Measurements from ENCODE around the gene MVP.

Gene MVP

DNA sequence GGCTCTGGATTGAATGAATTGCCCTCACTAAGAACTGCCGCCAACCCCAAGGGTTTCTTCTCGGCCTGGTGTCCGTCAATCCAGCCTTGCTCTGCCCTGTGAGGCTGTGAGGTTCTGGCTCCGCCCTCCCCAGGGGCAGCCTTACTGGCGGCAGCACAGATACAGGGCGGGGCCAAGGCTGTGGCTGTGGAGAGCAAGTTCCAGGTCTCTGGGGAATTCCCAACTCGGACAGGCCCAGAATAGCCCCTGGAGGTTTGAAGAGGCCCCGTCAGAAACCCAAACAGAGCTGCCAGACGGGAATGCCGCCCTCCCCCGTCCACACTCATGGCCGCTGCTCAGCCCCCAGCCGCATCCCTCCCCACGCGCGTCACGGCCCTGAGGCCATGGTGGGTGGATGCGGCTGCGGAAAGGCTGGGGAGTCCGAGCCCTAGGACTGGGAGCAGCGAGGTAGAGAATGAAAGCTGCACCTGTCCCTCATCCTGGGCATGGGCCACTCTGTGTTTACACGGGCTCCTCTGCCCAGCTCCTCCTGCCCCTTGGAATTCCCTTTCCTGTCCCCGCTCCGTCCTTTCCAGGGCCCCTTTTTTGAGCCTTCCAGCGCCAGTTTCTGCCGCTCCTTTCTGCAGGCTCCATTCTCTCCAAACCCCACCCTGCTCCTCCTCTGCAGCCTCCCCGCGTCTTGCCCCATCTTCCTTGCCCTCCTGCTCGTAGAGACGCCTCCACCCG, 8.9 kb upstream of the MVP start:
- peaks cover 80% of the 10 kb centered on the region for H3K4me1 ChIP-seq (ENCODE audit: control insufficient read depth, insufficient read depth, low read length)
- no peaks in the 10 kb centered on the region for H3K27me3 ChIP-seq (ENCODE audit: control insufficient read depth in 1 of 2, insufficient read depth in 2 of 2, low read length in 2 of 2)
- H3K9ac ChIP-seq (ENCODE audit: low read length in 2 of 2): peak overlapping the region; percentile 63 to 78
- peak overlapping the region; percentile 92 for H3K27ac ChIP-seq (ENCODE audit: low read length)
- peak overlapping the region; percentile 82 to 83 for H3K4me3 ChIP-seq (ENCODE audit: low read length in 2 of 2)
- H3K36me3 ChIP-seq (ENCODE audit: control insufficient read depth in 2 of 2, insufficient read depth in 2 of 2, low read length in 2 of 2): no peaks in the 10 kb centered on the region
- H3K9me3 ChIP-seq (ENCODE audit: control insufficient read depth in 2 of 2, low read length in 2 of 2): no peaks in the 10 kb centered on the region

DNA sequence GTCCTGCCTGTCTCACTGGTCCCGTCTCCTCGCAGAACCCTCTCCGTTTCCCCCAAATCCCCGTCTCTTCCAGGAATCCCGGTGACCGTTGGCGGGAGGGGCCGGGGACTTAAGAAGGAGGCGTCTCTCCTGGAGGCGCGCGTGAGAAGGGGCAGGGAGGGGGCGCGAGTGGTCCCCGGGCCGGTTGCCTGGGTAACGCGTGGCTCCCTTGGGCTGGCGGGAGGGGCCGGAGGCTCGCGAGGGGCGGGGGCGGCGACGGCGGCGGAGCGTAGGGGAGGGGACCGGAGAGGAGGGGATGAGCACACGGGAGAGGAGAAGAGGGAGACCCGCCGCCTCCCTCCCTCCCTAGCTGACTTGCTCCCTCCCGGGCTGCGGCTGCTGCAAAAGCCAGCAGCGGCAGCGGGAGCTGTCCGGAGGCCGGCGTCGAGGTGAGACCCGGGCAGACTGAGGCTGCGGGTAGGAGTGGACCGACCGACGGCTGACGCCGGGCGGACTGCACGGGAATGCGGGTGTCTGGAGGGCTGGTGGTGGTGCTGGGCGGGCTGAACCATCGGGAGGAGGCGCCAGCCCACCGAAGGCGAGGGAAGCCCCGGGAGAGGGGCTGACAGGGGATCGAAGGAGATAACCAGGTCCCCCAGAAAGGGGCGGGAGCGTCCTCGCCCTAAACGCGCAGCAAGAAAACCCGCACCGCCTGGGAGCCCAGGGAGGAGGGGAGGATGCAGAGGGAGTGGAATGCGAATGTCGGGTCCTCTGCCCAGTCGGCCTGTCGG, 8.2 kb upstream of the MVP start, which contains the start of gene PRRT2:
Gene PRRT2, plus strand, starts transcription at position 298 of the 770 bp plus-strand sequence. CDS start 862 bp downstream, outside the sequence.
- Histone ChIP-seq H3K9me3 (ENCODE audit: control insufficient read depth in 2 of 2, low read length in 2 of 2) (no peaks in the 10 kb centered on the region), H3K9ac (ENCODE audit: low read length in 2 of 2) (peak within 1 kb of the TSS; percentile 63 to 80), H3K36me3 (ENCODE audit: control insufficient read depth in 2 of 2, insufficient read depth in 2 of 2, low read length in 2 of 2) (no peaks in the 10 kb centered on the region), H3K4me3 (ENCODE audit: low read length in 2 of 2) (peak within 1 kb of the TSS; percentile 82 to 83), H3K4me1 (ENCODE audit: control insufficient read depth, insufficient read depth, low read length) (peaks cover 86% of the 10 kb centered on the region), H3K27ac (ENCODE audit: low read length) (peak within 1 kb of the TSS; percentile 92), H3K27me3 (ENCODE audit: control insufficient read depth in 1 of 2, insufficient read depth in 2 of 2, low read length in 2 of 2) (no peaks in the 10 kb centered on the region)

DNA sequence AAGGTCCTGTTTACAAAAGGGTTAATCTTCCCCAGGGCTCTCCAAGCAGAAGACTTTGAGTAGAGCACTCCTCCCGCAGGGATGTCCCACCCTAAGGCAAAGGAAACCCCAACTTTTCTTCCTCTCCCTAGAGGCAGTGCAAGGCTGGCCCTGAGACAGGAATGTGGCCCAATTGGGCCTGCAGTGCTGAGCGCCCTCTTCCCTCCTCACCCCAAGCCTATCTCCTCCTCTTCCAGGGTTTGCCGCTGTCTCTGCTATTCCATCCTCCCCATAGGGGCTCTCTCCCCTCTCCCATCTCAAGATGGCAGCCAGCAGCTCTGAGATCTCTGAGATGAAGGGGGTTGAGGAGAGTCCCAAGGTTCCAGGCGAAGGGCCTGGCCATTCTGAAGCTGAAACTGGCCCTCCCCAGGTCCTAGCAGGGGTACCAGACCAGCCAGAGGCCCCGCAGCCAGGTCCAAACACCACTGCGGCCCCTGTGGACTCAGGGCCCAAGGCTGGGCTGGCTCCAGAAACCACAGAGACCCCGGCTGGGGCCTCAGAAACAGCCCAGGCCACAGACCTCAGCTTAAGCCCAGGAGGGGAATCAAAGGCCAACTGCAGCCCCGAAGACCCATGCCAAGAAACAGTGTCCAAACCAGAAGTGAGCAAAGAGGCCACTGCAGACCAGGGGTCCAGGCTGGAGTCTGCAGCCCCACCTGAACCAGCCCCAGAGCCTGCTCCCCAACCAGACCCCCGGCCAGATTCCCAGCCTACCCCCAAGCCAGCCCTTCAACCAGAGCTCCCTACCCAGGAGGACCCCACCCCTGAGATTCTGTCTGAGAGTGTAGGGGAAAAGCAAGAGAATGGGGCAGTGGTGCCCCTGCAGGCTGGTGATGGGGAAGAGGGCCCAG, 7.3 kb upstream of the MVP start:
- Histone ChIP-seq H3K9ac (ENCODE audit: low read length in 2 of 2) (peak overlapping the region; percentile 63 to 80), H3K27me3 (ENCODE audit: control insufficient read depth in 1 of 2, insufficient read depth in 2 of 2, low read length in 2 of 2) (no peaks in the 10 kb centered on the region), H3K9me3 (ENCODE audit: control insufficient read depth in 2 of 2, low read length in 2 of 2) (no peaks in the 10 kb centered on the region), H3K27ac (ENCODE audit: low read length) (peak overlapping the region; percentile 92), H3K4me1 (ENCODE audit: control insufficient read depth, insufficient read depth, low read length) (peaks cover 81% of the 10 kb centered on the region), H3K36me3 (ENCODE audit: control insufficient read depth in 2 of 2, insufficient read depth in 2 of 2, low read length in 2 of 2) (peaks cover 0 to under 1% of the 10 kb centered on the region in 2 donors), H3K4me3 (ENCODE audit: low read length in 2 of 2) (peak overlapping the region; percentile 82 to 83)

DNA sequence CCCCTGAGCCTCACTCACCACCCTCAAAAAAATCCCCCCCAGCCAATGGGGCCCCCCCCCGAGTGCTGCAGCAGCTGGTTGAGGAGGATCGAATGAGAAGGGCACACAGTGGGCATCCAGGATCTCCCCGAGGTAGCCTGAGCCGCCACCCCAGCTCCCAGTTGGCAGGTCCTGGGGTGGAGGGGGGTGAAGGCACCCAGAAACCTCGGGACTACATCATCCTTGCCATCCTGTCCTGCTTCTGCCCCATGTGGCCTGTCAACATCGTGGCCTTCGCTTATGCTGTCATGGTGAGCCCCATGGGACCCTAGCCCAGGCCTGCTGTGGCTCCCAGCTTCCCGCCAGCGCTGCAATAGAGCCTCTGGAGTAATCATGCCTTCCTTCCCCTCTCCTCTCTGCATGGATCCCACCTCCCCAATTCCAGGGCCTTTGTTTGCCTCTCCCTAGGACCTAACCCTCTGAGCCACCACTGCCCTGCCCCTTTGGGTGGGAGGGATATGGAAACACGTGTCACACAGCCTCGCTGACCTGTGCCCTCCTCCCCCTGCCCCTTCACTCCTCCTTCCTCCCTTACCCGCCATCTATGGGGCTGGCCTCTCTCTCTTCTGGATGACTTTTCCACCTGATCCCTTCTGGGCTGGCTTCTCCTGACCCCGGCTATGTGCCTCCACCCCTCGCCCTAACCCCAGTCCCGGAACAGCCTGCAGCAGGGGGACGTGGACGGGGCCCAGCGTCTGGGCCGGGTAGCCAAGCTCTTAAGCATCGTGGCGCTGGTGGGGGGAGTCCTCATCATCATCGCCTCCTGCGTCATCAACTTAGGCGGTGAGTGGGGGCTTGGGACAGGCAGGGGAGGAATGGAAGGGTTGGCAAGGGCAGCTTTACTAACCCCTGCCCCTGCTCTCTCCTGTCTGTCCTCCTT, 6.4 kb upstream of the MVP start:
- no peak overlapping the region for H3K9ac ChIP-seq (ENCODE audit: low read length in 2 of 2)
- peak overlapping the region; percentile 92 for H3K27ac ChIP-seq (ENCODE audit: low read length)
- peaks cover 73% of the 10 kb centered on the region for H3K4me1 ChIP-seq (ENCODE audit: control insufficient read depth, insufficient read depth, low read length)
- peak overlapping the region; percentile 26 to 40 for H3K4me3 ChIP-seq (ENCODE audit: low read length in 2 of 2)
- no peaks in the 10 kb centered on the region for H3K27me3 ChIP-seq (ENCODE audit: control insufficient read depth in 1 of 2, insufficient read depth in 2 of 2, low read length in 2 of 2)
- peaks cover 0 to 2% of the 10 kb centered on the region in 2 donors for H3K36me3 ChIP-seq (ENCODE audit: control insufficient read depth in 2 of 2, insufficient read depth in 2 of 2, low read length in 2 of 2)
- H3K9me3 ChIP-seq (ENCODE audit: control insufficient read depth in 2 of 2, low read length in 2 of 2): no peaks in the 10 kb centered on the region

DNA sequence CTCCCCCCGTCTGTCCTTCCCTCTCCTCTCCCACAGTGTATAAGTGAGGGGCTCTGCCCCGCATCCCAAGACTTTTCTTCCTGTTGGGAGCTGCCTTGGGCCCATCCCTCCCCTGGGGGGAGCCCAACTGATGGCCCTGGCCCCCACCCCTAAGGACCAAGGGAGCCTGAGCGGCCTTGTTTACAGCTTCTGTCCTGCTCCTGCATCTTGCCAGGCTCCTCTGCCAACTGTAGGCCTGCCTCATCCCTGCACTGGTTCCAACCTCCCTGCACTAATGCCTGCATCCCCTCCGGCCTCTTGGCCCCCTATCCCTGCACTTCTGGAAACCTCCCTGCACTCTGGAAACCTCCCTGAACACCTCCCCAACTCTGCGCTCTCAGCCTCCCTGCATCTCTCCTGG, 5.7 kb upstream of the MVP start:
- no peaks in the 10 kb centered on the region for H3K9me3 ChIP-seq (ENCODE audit: control insufficient read depth in 2 of 2, low read length in 2 of 2)

DNA sequence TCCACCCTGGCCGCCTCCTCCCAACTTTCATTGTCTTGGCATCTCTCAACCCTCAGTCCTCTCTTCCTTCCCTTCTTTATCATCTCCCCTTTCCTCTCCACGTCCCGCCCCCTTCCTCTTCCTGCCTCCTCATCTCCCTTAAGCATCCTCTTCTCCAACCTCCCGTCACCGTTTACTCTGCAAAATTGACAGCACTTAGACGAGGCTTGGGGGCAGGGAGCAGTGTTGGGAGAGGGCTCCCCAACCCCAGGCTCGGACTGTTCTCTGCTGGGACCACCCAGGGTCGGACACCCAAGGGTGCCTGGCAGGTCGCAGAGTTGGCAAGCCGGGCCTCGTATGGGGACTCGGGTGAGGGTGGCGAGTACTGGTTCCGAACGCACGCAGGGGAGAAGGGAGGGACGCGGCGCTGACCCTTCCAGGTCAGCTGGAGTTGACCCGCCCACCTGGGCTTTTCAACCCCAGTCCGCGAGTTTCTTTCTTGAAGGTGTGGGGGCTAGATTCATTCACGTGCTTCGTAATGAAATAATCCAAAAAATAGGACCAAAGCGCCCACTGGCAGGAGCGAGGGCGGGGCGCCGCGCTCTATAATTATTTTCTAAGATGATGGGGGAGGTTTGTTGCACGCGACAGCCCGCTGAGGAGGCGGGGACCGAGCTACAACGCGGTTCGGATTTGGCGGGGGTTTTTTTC, 5.1 kb upstream of the MVP start:
- Histone ChIP-seq H3K4me1 (ENCODE audit: control insufficient read depth, insufficient read depth, low read length) (peaks cover 69% of the 10 kb centered on the region), H3K9ac (ENCODE audit: low read length in 2 of 2) (peak overlapping the region; percentile 34 to 58), H3K4me3 (ENCODE audit: low read length in 2 of 2) (peak overlapping the region; percentile 55 to 88), H3K27me3 (ENCODE audit: control insufficient read depth in 1 of 2, insufficient read depth in 2 of 2, low read length in 2 of 2) (no peaks in the 10 kb centered on the region), H3K27ac (ENCODE audit: low read length) (peak overlapping the region; percentile 92), H3K36me3 (ENCODE audit: control insufficient read depth in 2 of 2, insufficient read depth in 2 of 2, low read length in 2 of 2) (peaks cover 2 to 7% of the 10 kb centered on the region in 2 donors), H3K9me3 (ENCODE audit: control insufficient read depth in 2 of 2, low read length in 2 of 2) (no peaks in the 10 kb centered on the region)

More for the DNA sequence above, 5.7 kb upstream of the MVP start:
- Histone ChIP-seq H3K27ac (ENCODE audit: low read length) (peak overlapping the region; percentile 92), H3K36me3 (ENCODE audit: control insufficient read depth in 2 of 2, insufficient read depth in 2 of 2, low read length in 2 of 2) (peaks cover 2 to 6% of the 10 kb centered on the region in 2 donors), H3K4me1 (ENCODE audit: control insufficient read depth, insufficient read depth, low read length) (peaks cover 71% of the 10 kb centered on the region), H3K27me3 (ENCODE audit: control insufficient read depth in 1 of 2, insufficient read depth in 2 of 2, low read length in 2 of 2) (no peaks in the 10 kb centered on the region), H3K9ac (ENCODE audit: low read length in 2 of 2) (no peak overlapping the region), H3K4me3 (ENCODE audit: low read length in 2 of 2) (peak overlapping the region; percentile 55 to 88)

DNA sequence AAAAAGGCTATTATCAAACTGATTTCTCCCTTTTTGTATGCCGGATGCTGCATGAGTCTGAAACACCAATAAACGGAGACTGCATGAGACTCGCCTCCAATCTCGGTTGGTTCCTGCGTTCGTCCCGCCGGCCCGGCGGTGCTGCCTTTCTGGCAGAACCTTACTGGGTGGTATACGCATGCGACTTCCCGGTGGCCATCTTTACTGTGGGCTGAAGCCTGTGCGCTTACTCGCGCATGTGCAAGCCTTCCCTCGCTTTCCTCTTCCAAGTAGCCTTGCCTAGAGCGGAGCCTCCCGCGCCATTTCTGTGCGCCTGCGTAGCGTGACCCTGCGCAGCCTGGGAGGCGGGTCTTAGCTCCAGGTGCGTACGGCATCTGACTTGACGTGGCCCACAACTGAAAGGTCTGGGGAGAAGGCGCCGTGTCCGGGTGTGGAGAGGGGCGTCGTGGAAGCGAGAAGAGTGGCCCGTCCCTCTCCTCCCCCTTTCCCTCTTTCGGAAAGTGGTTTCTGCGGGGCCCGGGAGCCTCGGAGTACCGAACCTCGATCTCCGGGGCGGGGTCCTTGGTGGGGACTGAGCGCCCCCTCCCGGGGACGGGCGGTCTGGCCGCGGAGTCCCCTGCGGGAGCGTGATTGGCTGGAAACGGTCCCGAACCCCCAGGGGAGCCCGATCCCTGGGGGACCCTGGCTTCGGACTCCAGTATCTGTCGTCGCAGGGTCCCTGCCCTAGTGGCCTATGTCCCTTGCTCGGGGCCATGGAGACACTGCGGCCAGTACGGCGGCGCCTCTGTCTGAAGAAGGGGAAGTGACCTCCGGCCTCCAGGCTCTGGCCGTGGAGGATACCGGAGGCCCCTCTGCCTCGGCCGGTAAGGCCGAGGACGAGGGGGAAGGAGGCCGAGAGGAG, 4.2 kb upstream of the MVP start, which contains the start of gene PAGR1:
Gene PAGR1, plus strand, starts transcription at position 360 of the 901 bp plus-strand sequence. Its CDS starts 374 bp downstream, at position 734.
- H3K4me1 ChIP-seq (ENCODE audit: control insufficient read depth, insufficient read depth, low read length): peaks cover 68% of the 10 kb centered on the region
- H3K9me3 ChIP-seq (ENCODE audit: control insufficient read depth in 2 of 2, low read length in 2 of 2): no peaks in the 10 kb centered on the region
- H3K4me3 ChIP-seq (ENCODE audit: low read length in 2 of 2): peak within 1 kb of the TSS; percentile 76 to 88
- peaks cover 2 to 7% of the 10 kb centered on the region in 2 donors for H3K36me3 ChIP-seq (ENCODE audit: control insufficient read depth in 2 of 2, insufficient read depth in 2 of 2, low read length in 2 of 2)
- peak within 1 kb of the TSS; percentile 92 for H3K27ac ChIP-seq (ENCODE audit: low read length)
- H3K9ac ChIP-seq (ENCODE audit: low read length in 2 of 2): peak within 1 kb of the TSS; percentile 76 to 80
- no peaks in the 10 kb centered on the region for H3K27me3 ChIP-seq (ENCODE audit: control insufficient read depth in 1 of 2, insufficient read depth in 2 of 2, low read length in 2 of 2)

DNA sequence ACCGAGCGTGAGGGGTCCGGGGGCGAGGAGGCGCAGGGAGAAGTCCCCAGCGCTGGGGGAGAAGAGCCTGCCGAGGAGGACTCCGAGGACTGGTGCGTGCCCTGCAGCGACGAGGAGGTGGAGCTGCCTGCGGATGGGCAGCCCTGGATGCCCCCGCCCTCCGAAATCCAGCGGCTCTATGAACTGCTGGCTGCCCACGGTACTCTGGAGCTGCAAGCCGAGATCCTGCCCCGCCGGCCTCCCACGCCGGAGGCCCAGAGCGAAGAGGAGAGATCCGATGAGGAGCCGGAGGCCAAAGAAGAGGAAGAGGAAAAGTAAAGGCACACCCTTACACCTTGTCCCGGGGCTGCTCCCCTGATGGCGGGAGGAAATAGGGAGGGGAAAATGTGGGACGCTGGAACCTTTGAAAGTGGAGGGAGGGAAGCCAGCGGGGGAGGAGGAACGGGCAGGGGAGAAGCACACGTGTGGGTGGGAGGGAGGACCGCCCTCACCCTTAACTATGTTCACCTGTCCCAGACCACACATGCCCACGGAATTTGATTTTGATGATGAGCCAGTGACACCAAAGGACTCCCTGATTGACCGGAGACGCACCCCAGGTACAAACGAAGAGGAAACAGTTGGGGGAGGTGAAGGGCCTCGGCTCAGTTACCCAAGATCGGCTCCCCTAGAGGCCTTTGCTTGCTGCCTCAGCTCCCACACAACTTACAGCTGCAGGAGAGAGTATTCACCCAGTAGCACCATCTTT, 3.4 kb upstream of the MVP start:
- H3K27me3 ChIP-seq (ENCODE audit: control insufficient read depth in 1 of 2, insufficient read depth in 2 of 2, low read length in 2 of 2): no peaks in the 10 kb centered on the region
- peak overlapping the region; percentile 76 to 80 for H3K9ac ChIP-seq (ENCODE audit: low read length in 2 of 2)
- H3K4me1 ChIP-seq (ENCODE audit: control insufficient read depth, insufficient read depth, low read length): peaks cover 68% of the 10 kb centered on the region
- H3K9me3 ChIP-seq (ENCODE audit: control insufficient read depth in 2 of 2, low read length in 2 of 2): no peaks in the 10 kb centered on the region
- H3K27ac ChIP-seq (ENCODE audit: low read length): peak overlapping the region; percentile 86
- H3K36me3 ChIP-seq (ENCODE audit: control insufficient read depth in 2 of 2, insufficient read depth in 2 of 2, low read length in 2 of 2): peaks cover 2 to 7% of the 10 kb centered on the region in 2 donors
- peak overlapping the region; percentile 76 to 88 for H3K4me3 ChIP-seq (ENCODE audit: low read length in 2 of 2)
